ENCODE data around the gene HBS1L.

HBS1L gene

GRCh38 chr6:135043364-135043763, 11.3 kb downstream of the HBS1L start:
- Mint-ChIP-seq H3K4me3 (no peak overlapping the region), H3K27me3 (no peaks in the 10 kb centered on the region), H3K27ac (no peak overlapping the region), H3K36me3 (peaks cover 11% of the 10 kb centered on the region), H3K4me1 (peaks cover 23% of the 10 kb centered on the region), H3K9me3 (no peaks in the 10 kb centered on the region)
- DNase-seq (ENCODE audit: low spot score in 2 of 2) (no peak), ATAC-seq (ENCODE audit: low read depth) (no peak)

GRCh38 chr6:135038335-135038734, 16.3 kb downstream of the HBS1L start:
- Mint-ChIP-seq H3K4me3 (no peak overlapping the region), H3K9me3 (no peaks in the 10 kb centered on the region), H3K4me1 (peaks cover 4% of the 10 kb centered on the region), H3K27me3 (no peaks in the 10 kb centered on the region), H3K27ac (no peak overlapping the region), H3K36me3 (peaks cover 20% of the 10 kb centered on the region)
- ATAC-seq (ENCODE audit: low read depth) (no peak), DNase-seq (ENCODE audit: low spot score in 2 of 2) (no peak)

GRCh38 chr6:135037541-135037940, 17.1 kb downstream of the HBS1L start:
- Mint-ChIP-seq H3K36me3 (peaks cover 19% of the 10 kb centered on the region), H3K9me3 (no peaks in the 10 kb centered on the region), H3K4me1 (no peaks in the 10 kb centered on the region), H3K27me3 (no peaks in the 10 kb centered on the region), H3K4me3 (no peak overlapping the region), H3K27ac (no peak overlapping the region)
- ATAC-seq (ENCODE audit: low read depth) (no peak), DNase-seq (ENCODE audit: low spot score in 2 of 2) (no peak)

- Mint-ChIP-seq H3K36me3 (peaks cover 17% of the 10 kb centered on the region), H3K27me3 (no peaks in the 10 kb centered on the region)
These were observed 17.7 kb downstream of the HBS1L start for GRCh38 chr6:135036731-135037420.

GRCh38 chr6:135033238-135033637, 21.4 kb downstream of the HBS1L start:
- H3K36me3 Mint-ChIP-seq: peaks cover 22% of the 10 kb centered on the region

More at GRCh38 chr6:135036731-135037420, 17.7 kb downstream of the HBS1L start:
- H3K9me3 Mint-ChIP-seq: no peaks in the 10 kb centered on the region
- no peaks in the 10 kb centered on the region for H3K4me1 Mint-ChIP-seq
- ATAC-seq (ENCODE audit: low read depth) (no peak), DNase-seq (ENCODE audit: low spot score in 2 of 2) (no peak)
- no peak overlapping the region for H3K4me3 Mint-ChIP-seq
- no peak overlapping the region for H3K27ac Mint-ChIP-seq

GRCh38 chr6:135030532-135031178, 24.0 kb downstream of the HBS1L start:
- no peaks in the 10 kb centered on the region for H3K27me3 Mint-ChIP-seq
- no peaks in the 10 kb centered on the region for H3K9me3 Mint-ChIP-seq
- H3K4me1 Mint-ChIP-seq: peaks cover 9% of the 10 kb centered on the region
- no peak for ATAC-seq (ENCODE audit: low read depth)
- peak overlapping the region; percentile 65 for H3K27ac Mint-ChIP-seq
- peaks cover 24% of the 10 kb centered on the region for H3K36me3 Mint-ChIP-seq
- H3K4me3 Mint-ChIP-seq: no peak overlapping the region
- DNase-seq (ENCODE audit: low spot score in 2 of 2): no peak

More at GRCh38 chr6:135033238-135033637, 21.4 kb downstream of the HBS1L start:
- H3K27ac Mint-ChIP-seq: no peak overlapping the region
- H3K4me3 Mint-ChIP-seq: no peak overlapping the region
- no peaks in the 10 kb centered on the region for H3K27me3 Mint-ChIP-seq
- no peaks in the 10 kb centered on the region for H3K9me3 Mint-ChIP-seq
- DNase-seq (ENCODE audit: low spot score in 2 of 2) (no peak), ATAC-seq (ENCODE audit: low read depth) (no peak)
- peaks cover 9% of the 10 kb centered on the region for H3K4me1 Mint-ChIP-seq

GRCh38 chr6:135030056-135030473, 24.6 kb downstream of the HBS1L start:
- no peaks in the 10 kb centered on the region for H3K27me3 Mint-ChIP-seq
- H3K4me3 Mint-ChIP-seq: peak overlapping the region; percentile 2
- H3K36me3 Mint-ChIP-seq: peaks cover 25% of the 10 kb centered on the region
- DNase-seq (ENCODE audit: low spot score in 2 of 2) (no peak), ATAC-seq (ENCODE audit: low read depth) (peak; percentile 85)
- no peaks in the 10 kb centered on the region for H3K9me3 Mint-ChIP-seq
- H3K4me1 Mint-ChIP-seq: peaks cover 9% of the 10 kb centered on the region
- peak overlapping the region; percentile 65 for H3K27ac Mint-ChIP-seq

- peaks cover 20% of the 10 kb centered on the region for H3K36me3 Mint-ChIP-seq
- ATAC-seq (ENCODE audit: low read depth) (no peak), DNase-seq (ENCODE audit: low spot score in 2 of 2) (no peak)
- no peak overlapping the region for H3K27ac Mint-ChIP-seq
- no peaks in the 10 kb centered on the region for H3K27me3 Mint-ChIP-seq
- no peaks in the 10 kb centered on the region for H3K9me3 Mint-ChIP-seq
- H3K4me3 Mint-ChIP-seq: no peak overlapping the region
- peaks cover 9% of the 10 kb centered on the region for H3K4me1 Mint-ChIP-seq
These were observed 28.8 kb downstream of the HBS1L start for GRCh38 chr6:135025775-135026174.

GRCh38 chr6:135025175-135025574, 29.4 kb downstream of the HBS1L start:
- Mint-ChIP-seq H3K4me3 (no peak overlapping the region), H3K9me3 (no peaks in the 10 kb centered on the region), H3K27ac (no peak overlapping the region), H3K27me3 (no peaks in the 10 kb centered on the region), H3K4me1 (peaks cover 7% of the 10 kb centered on the region), H3K36me3 (peaks cover 18% of the 10 kb centered on the region)
- ATAC-seq (ENCODE audit: low read depth) (no peak), DNase-seq (ENCODE audit: low spot score in 2 of 2) (no peak)

GRCh38 chr6:135022050-135022697, 32.4 kb downstream of the HBS1L start:
- peaks cover 3% of the 10 kb centered on the region for H3K4me1 Mint-ChIP-seq

GRCh38 chr6:135021310-135022049, 33.1 kb downstream of the HBS1L start:
- DNase-seq (ENCODE audit: low spot score in 2 of 2): no peak
- no peak for ATAC-seq (ENCODE audit: low read depth)
- no peaks in the 10 kb centered on the region for H3K9me3 Mint-ChIP-seq
- H3K4me3 Mint-ChIP-seq: no peak overlapping the region
- peaks cover 3% of the 10 kb centered on the region for H3K4me1 Mint-ChIP-seq
- H3K27me3 Mint-ChIP-seq: no peaks in the 10 kb centered on the region
- peaks cover 11% of the 10 kb centered on the region for H3K36me3 Mint-ChIP-seq
- H3K27ac Mint-ChIP-seq: no peak overlapping the region

More at GRCh38 chr6:135022050-135022697, 32.4 kb downstream of the HBS1L start:
- ATAC-seq (ENCODE audit: low read depth) (no peak), DNase-seq (ENCODE audit: low spot score in 2 of 2) (no peak)
- Mint-ChIP-seq H3K4me3 (no peak overlapping the region), H3K27ac (no peak overlapping the region), H3K36me3 (peaks cover 12% of the 10 kb centered on the region), H3K27me3 (no peaks in the 10 kb centered on the region), H3K9me3 (no peaks in the 10 kb centered on the region)

GRCh38 chr6:135018941-135019340, 35.7 kb downstream of the HBS1L start:
- no peaks in the 10 kb centered on the region for H3K27me3 Mint-ChIP-seq
- ATAC-seq (ENCODE audit: low read depth): no peak
- DNase-seq (ENCODE audit: low spot score in 2 of 2): no peak
- no peak overlapping the region for H3K4me3 Mint-ChIP-seq
- H3K4me1 Mint-ChIP-seq: peaks cover 12% of the 10 kb centered on the region
- H3K36me3 Mint-ChIP-seq: peaks cover 9% of the 10 kb centered on the region
- H3K9me3 Mint-ChIP-seq: no peaks in the 10 kb centered on the region
- H3K27ac Mint-ChIP-seq: no peak overlapping the region

- H3K27ac Mint-ChIP-seq: no peak overlapping the region
- DNase-seq (ENCODE audit: low spot score in 2 of 2): no peak
- ATAC-seq (ENCODE audit: low read depth): no peak
- peaks cover 8% of the 10 kb centered on the region for H3K36me3 Mint-ChIP-seq
- H3K4me1 Mint-ChIP-seq: peaks cover 15% of the 10 kb centered on the region
- no peaks in the 10 kb centered on the region for H3K9me3 Mint-ChIP-seq
- no peak overlapping the region for H3K4me3 Mint-ChIP-seq
- H3K27me3 Mint-ChIP-seq: no peaks in the 10 kb centered on the region
These were observed 36.6 kb downstream of the HBS1L start for GRCh38 chr6:135018052-135018451.

GRCh38 chr6:135014353-135014832, 40.2 kb downstream of the HBS1L start:
- Mint-ChIP-seq H3K36me3 (peaks cover 8% of the 10 kb centered on the region), H3K27ac (peak overlapping the region; percentile 8), H3K4me1 (peaks cover 17% of the 10 kb centered on the region), H3K4me3 (no peak overlapping the region), H3K27me3 (no peaks in the 10 kb centered on the region), H3K9me3 (no peaks in the 10 kb centered on the region)
- ATAC-seq (ENCODE audit: low read depth) (no peak), DNase-seq (ENCODE audit: low spot score in 2 of 2) (no peak)

All from memory B cell (primary cell).